Astrocyte of the cerebellum (primary cell): Measurements from ENCODE around the gene KRT3.

ENCODE experiments used
- DNase-seq: peaks from one replicate; pipeline ENCODE4 v3.0.0-alpha.2; 2011; ENCODE audit warnings: low read depth
- H3K4me3 ChIP-seq: 2 replicates; pipeline ENCODE4 v1.5.1; 2011; ENCODE audit warnings: mild to moderate bottlenecking, low read depth, low read length, moderate library complexity
- CTCF ChIP-seq: IDR thresholded peaks from 2 replicates; pipeline ENCODE4 v1.5.1; 2012; ENCODE audit warnings: low read length, low read depth, moderate library complexity, mild to moderate bottlenecking; ENCODE audit errors: missing control alignments
- in situ Hi-C: cut with HindIII; loops from 2 replicates; pipeline ENCODE4 v1.10.0; 2017; ENCODE audit warnings: low sequenced_read_pairs

Gene KRT3

DNA sequence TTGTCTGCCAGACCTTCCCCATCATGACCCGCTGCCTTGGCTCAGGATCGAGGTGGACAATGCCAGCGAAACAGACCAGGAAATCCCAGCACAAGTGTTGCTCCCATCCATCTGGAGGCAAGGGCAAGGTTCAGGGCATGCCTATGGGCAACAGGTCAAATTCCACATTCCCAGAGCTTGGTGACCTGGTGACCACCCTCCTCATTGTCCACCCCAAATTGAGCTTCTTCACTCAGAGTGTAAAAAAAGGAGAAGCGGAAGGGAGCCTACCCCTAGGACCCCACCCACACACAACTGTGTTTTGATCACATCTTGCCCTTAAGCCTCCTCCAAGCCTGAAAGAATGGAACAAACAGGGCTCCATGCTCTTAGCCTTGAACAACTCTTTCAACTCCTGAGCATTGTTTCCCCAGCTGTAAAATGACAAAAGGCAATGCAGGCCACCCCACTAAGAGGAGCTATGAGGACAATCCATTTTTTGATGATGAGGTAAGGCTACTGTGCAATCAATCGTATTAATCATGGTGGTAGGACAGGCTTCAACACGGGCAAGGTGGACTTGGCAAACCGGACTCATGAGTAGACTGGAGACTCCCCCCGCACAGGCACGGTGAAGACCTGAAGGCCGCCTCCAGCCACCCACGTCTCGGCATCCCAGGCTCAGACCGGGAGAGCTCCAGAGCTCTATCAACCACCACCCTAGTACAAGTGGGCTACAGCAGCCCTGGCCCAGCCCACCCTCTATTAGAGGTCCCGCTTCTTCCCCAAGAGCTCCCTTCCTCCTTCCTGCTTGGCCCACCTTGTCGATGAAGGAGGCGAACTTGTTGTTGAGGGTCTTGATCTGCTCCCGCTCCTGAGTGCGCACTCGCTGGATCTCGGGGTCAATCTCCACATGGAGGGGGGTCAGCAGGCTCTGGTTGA lies 37.3 kb upstream of the KRT3 start:
- in situ Hi-C loops: no loop called here
- no peak for TF ChIP-seq CTCF
- H3K4me3 ChIP-seq: no peak overlapping the region
- DNase-seq: no peak

DNA sequence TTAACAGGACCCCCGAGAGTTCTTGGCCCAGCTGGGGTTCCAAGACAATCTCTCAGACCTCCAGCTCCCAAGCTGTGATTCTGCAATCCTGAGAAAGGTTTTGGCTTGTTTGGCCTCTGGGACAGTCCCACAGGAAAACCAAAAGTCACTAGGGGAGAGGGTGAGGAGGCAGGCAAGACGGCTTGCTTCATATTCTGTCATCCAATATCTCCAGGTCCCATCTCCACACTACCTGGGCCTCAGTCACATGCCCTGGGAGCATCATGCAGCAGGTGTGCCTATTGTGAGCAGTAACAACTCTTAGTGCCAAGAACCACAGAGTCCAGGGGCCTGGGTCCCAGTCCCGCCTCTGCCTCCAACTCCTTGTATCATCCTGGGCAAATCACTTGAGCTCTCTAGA lies 36.5 kb upstream of the KRT3 start:
- TF ChIP-seq CTCF: no peak
- DNase-seq: no peak
- H3K4me3 ChIP-seq: no peak overlapping the region
- in situ Hi-C loops: no loop called here

DNA sequence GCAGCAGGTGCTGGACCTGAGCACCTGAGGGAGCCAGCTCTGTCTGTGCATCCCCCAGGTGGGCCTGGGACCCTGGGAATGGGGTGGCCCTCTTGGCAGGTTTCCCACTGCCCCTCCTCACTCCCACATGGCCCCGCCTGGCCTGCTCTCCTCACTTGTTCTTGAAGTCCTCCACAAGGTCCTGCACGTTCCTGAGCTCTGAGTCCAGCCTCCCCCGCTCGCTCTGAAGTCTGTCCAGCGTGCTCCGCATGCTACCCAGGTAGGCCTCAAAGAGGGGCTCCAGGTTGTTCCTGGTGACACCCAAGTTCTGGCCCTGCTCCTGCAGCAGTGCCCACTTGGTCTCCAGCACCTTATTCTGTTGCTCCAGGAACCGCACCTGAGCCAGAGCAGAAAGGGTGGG lies 35.3 kb upstream of the KRT3 start:
- no peak for DNase-seq
- in situ Hi-C loops: no loop called here
- TF ChIP-seq CTCF: no peak
- H3K4me3 ChIP-seq: no peak overlapping the region

- in situ Hi-C loops: no loop called here
- H3K4me3 ChIP-seq: no peak overlapping the region
- TF ChIP-seq CTCF: no peak
- no peak for DNase-seq
Observed at GRCh38 chr12:52829986-52830770, 34.3 kb upstream of the KRT3 start.

GRCh38 chr12:52828591-52829021 lies 32.7 kb upstream of the KRT3 start:
- no peak for DNase-seq
- no peak for TF ChIP-seq CTCF
- no peak overlapping the region for H3K4me3 ChIP-seq
- in situ Hi-C loops: no loop called here

DNA sequence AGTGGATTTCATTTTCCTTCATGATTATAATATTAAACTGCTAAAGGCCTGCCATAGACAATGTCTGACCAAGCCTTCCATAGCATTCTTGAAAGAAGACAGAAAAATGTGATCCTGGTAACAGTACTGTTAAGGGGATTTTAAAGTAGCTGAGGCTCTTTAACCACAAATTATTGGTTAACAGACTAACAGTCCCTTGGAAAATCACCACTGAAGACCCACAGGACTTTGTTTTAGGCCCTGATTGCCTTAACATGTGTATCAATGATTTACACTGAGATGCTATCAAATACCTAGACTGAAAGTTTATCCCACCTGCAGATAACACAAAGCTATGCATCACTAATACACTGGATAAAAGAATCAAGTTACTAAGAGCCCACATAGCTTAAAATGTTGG lies 32.2 kb upstream of the KRT3 start:
- no peak for TF ChIP-seq CTCF
- DNase-seq: no peak
- H3K4me3 ChIP-seq: no peak overlapping the region
- in situ Hi-C loops: no loop called here
